Uterus (tissue), 2 donors: ENCODE data around the gene SIM1.

ENCODE experiments used
- CTCF ChIP-seq, 4 experiments: fragments of 200-600 bp in 2 of 4; fragments of 450-650 bp in 2 of 4; sonication (generic) in 2 of 4; IDR thresholded peaks; one replicate each; pipeline ENCODE4 v1.5.1; 2016 to 2019; ENCODE audit warnings: antibody characterized with exemption in 4 of 4, mild to moderate bottlenecking in 2 of 4, moderate library complexity in 1 of 4
- POLR2A ChIP-seq, 2 donors: fragments of 450-650 bp; IDR thresholded peaks; one replicate each; pipeline ENCODE4 v1.6.1; 2016; ENCODE audit warnings: antibody characterized with exemption in 2 of 2, mild to moderate bottlenecking in 1 of 2, moderate library complexity in 1 of 2

- TF ChIP-seq CTCF (IDR thresholded peaks at IDR 0.05), result no peak
- TF ChIP-seq POLR2A (IDR thresholded peaks at IDR 0.05), result no peak
These were observed 125.0 kb downstream of the SIM1 start for GRCh38 chr6:100339574-100340255.
